Fibroblast of mammary gland (primary cell): Measurements from ENCODE around the gene STX11.

Experiments used
- DNase-seq: peaks from one replicate; pipeline ENCODE4 v3.0.0-alpha.2; 2010; ENCODE audit warnings: low read depth
- H3K4me3 ChIP-seq: 2 replicates; pipeline ENCODE4 v1.5.1; 2011; ENCODE audit warnings: low read depth, mild to moderate bottlenecking, low read length, moderate library complexity; ENCODE audit not compliant: control insufficient read depth
- CTCF ChIP-seq: conservative IDR thresholded peaks from 2 replicates; pipeline ENCODE4 v1.5.1; 2011; ENCODE audit warnings: low read depth, low read length, inconsistent platforms; ENCODE audit not compliant: control insufficient read depth, insufficient read depth

Gene STX11

GRCh38 chr6:144234399-144234798, 84.1 kb downstream of the STX11 start:
- no peak overlapping the region for H3K4me3 ChIP-seq
- DNase-seq: no peak
- no peak for TF ChIP-seq CTCF

DNA sequence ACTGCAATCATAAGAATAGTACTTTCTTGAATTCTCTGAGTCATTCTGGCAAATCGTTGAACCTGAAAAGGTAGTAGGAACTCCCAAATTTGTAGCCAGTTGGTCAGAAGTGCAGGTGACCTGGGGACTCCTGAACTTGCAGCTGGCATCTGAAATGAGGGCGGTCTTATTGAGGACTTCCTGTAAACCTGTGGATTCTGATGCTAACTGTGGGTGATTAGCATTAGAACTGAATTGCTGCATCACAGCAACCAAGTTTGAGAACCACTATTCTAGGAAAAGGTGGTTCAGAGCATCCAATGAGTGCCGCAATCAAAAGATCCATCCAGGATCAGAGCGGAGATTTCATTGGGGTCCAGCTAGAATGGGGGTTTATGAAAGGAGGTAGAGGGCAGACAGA, 84.6 kb downstream of the STX11 start:
- no peak for DNase-seq
- H3K4me3 ChIP-seq: no peak overlapping the region
- TF ChIP-seq CTCF: no peak
